PC-9 (cell line): ENCODE measurements around the gene GRAPL.
"Not testable (repeated sequence)": the region's sequence is repeated elsewhere in the genome, so short reads cannot be mapped to it uniquely, and the experiment has no call there.

Experiments used
- EZH2 ChIP-seq: fragments of 200-600 bp; sonication (generic); IDR thresholded peaks from 2 replicates; pipeline ENCODE4 v1.8.0; 2017; ENCODE audit warnings: antibody characterized with exemption, low read depth
- TF ChIP-seq, protein P1 (sequence below): fragments of 200-600 bp; sonication (generic); conservative IDR thresholded peaks from 2 replicates; pipeline ENCODE4 v1.6.1; 2017; ENCODE audit warnings: mixed run types, antibody characterized with exemption, mild to moderate bottlenecking, moderate library complexity

GRCh38 chr17:19196382-19197204 lies 69.2 kb downstream of the GRAPL start:
- TF ChIP-seq, protein P1, sequence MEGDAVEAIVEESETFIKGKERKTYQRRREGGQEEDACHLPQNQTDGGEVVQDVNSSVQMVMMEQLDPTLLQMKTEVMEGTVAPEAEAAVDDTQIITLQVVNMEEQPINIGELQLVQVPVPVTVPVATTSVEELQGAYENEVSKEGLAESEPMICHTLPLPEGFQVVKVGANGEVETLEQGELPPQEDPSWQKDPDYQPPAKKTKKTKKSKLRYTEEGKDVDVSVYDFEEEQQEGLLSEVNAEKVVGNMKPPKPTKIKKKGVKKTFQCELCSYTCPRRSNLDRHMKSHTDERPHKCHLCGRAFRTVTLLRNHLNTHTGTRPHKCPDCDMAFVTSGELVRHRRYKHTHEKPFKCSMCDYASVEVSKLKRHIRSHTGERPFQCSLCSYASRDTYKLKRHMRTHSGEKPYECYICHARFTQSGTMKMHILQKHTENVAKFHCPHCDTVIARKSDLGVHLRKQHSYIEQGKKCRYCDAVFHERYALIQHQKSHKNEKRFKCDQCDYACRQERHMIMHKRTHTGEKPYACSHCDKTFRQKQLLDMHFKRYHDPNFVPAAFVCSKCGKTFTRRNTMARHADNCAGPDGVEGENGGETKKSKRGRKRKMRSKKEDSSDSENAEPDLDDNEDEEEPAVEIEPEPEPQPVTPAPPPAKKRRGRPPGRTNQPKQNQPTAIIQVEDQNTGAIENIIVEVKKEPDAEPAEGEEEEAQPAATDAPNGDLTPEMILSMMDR = peak; percentile 55
- TF ChIP-seq EZH2 = not testable (repeated sequence)
